Activated CD8-positive, alpha-beta memory T cell treated with anti-CD3 and anti-CD28 coated beads for 1 hour (primary cell): Measurements from ENCODE around the gene CABP2.

Experiments
- DNase-seq, 2 donors: peaks; one replicate each; pipeline ENCODE4 v3.0.0-alpha.2; 2020; ENCODE audit warnings: low read depth in 1 of 2; ENCODE audit errors: extremely low read depth in 1 of 2

CABP2 gene

GRCh38 chr11:67508486-67509121 lies 14.6 kb downstream of the CABP2 start:
- DNase-seq, result peak; percentile 99 to 100

GRCh38 chr11:67507864-67508485 lies 15.3 kb downstream of the CABP2 start, which contains the start of gene CDK2AP2:
TSS of gene CDK2AP2 (minus strand) at chr11:67508162. CDS start at chr11:67508082, 80 bp downstream.
- DNase-seq, result peak; percentile 90 to 93

GRCh38 chr11:67507242-67507863 lies 15.9 kb downstream of the CABP2 start:
- no peak for DNase-seq

GRCh38 chr11:67506426-67507051 lies 16.7 kb downstream of the CABP2 start:
- no peak for DNase-seq

- peak; percentile 78 to 84 for DNase-seq
These were observed 17.4 kb downstream of the CABP2 start for GRCh38 chr11:67505605-67506396.

GRCh38 chr11:67504950-67505581 lies 18.2 kb downstream of the CABP2 start, which contains the start of gene PITPNM1:
TSS of gene PITPNM1 (minus strand) at chr11:67505363. CDS start at chr11:67504180, 1,183 bp downstream.
- DNase-seq, result peak in 1 of 2 donors; percentile 65

- DNase-seq, result no peak
These were observed 19.0 kb downstream of the CABP2 start for GRCh38 chr11:67504005-67504949.

GRCh38 chr11:67503119-67504004 lies 19.9 kb downstream of the CABP2 start:
- no peak for DNase-seq

- no peak for DNase-seq
These were observed 20.8 kb downstream of the CABP2 start for GRCh38 chr11:67502328-67502979.

- DNase-seq, result no peak
These were observed 21.4 kb downstream of the CABP2 start for GRCh38 chr11:67501854-67502253.

- DNase-seq, result no peak
These were observed 22.2 kb downstream of the CABP2 start for GRCh38 chr11:67500831-67501715.

- no peak for DNase-seq
These were observed 22.8 kb downstream of the CABP2 start for GRCh38 chr11:67500484-67500821.

GRCh38 chr11:67499808-67500483 lies 23.3 kb downstream of the CABP2 start:
- no peak for DNase-seq

GRCh38 chr11:67498544-67498972 lies 24.7 kb downstream of the CABP2 start:
- no peak for DNase-seq

GRCh38 chr11:67497656-67498291 lies 25.5 kb downstream of the CABP2 start:
- no peak for DNase-seq

GRCh38 chr11:67496113-67496512 lies 27.1 kb downstream of the CABP2 start:
- no peak for DNase-seq
